KG1 (cell line): ENCODE results near the gene CMIP.

Experiments used
- DNase-seq: peaks from one replicate; lab custom pipeline; 2025; lab: John Stamatoyannopoulos, UW

CMIP gene

GRCh38 chr16:81495321-81496234 lies 51.0 kb downstream of the CMIP start:
- DNase-seq = no peak

GRCh38 chr16:81496321-81496720 lies 51.7 kb downstream of the CMIP start:
- DNase-seq = no peak

- DNase-seq = no peak
Observed at GRCh38 chr16:81496742-81497141, 52.1 kb downstream of the CMIP start.

- no peak for DNase-seq
Observed at GRCh38 chr16:81497690-81498089, 53.1 kb downstream of the CMIP start.

- DNase-seq = no peak
Observed at GRCh38 chr16:81498351-81498750, 53.7 kb downstream of the CMIP start.

GRCh38 chr16:81499576-81500380 lies 55.2 kb downstream of the CMIP start:
- no peak for DNase-seq

DNA sequence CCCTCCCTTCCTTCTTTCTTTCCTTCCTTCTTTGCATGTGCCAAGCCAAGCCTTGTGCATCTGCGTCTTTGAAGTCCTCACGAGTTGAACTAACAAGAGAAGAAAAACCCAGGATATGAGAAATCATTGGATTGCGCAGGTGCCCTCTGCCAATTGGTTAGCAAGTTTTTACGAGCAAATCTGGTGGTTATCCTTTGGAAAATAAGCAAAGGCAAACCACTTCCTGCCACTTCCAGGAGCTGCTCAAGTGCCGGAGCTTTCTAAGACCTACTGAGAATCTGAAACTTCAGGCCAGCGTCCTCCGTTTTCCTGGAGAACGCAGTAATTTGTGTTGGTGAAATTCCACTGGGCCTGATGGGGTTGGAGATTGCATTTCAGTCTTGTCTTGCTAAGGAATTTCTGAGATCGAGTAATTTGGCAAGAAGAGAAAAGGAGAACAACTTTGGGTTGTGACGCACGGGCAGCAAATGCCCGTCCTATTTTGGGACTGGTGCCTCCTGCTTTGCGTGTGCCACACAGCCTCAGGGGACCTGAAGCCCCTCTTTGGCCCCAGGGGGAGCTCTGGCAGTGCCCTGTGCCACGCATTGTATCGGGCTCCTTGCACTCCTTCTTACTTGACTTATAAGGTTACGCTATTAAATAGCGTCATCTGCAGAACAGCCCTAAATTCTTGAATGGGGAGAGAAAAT lies 56.4 kb downstream of the CMIP start:
- no peak for DNase-seq

GRCh38 chr16:81502396-81503070 lies 57.9 kb downstream of the CMIP start:
- no peak for DNase-seq

DNA sequence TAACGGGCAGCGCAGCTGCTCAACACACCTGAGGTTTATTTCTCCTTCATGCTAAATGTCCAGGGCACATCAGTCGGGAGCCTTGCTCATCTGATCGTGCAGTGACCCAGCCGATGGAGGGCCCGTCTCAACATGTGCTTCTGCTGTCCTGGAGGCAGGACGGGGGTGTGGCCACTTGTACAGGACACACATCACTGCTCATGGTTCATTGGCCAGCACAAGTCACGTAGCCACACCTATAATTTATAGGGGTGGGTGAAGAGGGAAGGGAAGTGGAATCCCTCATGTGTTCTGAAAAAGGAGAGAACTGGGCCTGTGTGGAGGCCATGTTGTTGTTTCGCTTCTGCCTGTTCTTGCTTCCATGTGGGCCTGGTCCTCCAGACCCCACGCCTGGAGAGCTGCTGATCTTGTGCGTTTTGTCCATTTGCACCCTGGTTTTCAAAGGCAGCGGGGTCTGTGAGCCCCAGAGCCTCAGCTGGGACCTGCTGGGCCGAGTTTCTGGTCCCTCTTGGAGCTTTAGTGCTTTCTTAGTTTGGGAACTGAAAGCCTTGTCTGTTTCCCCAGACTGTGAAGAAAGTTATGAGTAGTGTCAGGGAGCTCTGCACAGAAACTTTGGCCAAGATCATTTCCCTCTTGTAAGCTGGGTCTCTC lies 60.5 kb downstream of the CMIP start:
- DNase-seq = no peak

GRCh38 chr16:81509404-81509803 lies 64.8 kb downstream of the CMIP start:
- DNase-seq = no peak

DNA sequence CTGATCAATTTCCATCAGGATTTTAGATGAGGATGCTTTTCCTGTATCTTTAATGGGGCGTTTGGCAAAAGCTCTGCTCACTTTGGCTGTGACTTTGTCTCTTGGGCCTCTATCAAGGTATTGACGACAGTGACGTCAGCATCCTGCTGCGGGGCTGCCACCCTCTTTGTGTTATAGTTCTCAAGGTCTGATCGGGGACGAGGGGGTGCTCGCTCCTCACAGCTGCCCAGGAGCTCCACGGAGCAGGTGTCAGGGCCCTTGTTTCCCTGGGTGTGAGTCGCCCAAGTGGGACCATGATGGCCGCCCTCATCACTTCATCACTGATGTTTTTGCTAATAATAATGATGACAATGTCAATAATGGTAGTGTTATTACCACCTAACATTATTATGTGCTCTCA lies 65.4 kb downstream of the CMIP start:
- DNase-seq = no peak

- DNase-seq = no peak
Observed at GRCh38 chr16:81511371-81511770, 66.8 kb downstream of the CMIP start.

- peak; percentile 20 for DNase-seq
Observed at GRCh38 chr16:81513204-81514040, 68.8 kb downstream of the CMIP start.

DNA sequence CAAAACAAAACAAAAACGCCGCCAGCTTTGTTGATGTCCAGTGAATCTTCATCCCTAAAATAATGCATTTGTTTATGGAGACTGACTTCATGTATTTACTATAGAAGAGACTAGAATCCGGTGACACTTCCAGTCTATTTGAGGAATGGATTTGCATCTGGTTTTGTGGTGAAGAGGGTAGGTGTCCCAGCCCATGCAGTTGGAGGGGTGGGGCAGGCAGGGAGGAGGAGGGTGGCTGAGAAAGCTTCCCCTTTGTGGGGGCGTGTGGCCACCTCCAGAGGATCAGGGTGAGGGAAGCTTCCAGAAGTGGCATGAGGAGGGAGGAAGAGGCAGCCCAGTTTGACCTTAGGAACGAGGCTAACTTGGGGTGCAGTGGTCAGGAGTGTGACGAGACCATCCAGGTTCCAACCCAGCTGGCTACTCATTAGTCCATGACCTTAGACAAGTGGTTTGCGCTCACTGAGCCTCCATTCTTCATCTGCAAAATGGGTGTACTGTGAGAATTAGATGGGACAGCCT lies 69.5 kb downstream of the CMIP start:
- no peak for DNase-seq

DNA sequence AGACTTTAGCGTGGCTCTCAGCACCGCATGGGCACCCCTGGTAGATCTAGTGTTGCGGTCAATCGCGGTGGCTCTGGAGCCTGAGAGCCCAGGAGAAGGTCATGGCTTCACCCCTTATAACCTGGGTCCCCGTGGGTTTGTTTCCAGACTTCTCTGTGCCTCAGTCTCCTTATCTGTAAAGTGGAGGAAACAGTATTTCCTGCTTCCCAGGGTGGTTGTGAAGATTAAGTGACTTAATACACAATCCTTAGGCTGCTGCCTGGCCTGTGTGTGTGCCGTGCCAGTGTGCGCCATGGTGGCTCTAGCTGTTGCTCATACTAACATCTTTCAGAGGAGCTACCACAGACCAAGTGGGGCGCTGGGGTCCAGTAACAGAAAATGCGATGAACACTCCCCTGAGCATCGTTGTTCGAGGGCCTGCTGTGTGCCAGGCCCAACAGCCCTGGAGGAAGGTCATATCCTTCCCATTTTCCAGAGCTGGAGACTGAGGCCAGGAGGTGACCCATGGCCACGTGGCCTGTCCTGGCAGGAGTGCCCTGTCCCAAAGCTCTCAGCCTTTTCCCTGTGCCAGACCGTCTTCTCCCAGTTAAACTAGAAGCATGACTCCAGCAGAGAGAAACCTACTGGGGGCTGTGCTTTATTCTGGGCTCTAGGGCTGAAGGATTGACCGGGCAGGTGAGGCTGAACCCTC lies 70.1 kb downstream of the CMIP start:
- no peak for DNase-seq

DNA sequence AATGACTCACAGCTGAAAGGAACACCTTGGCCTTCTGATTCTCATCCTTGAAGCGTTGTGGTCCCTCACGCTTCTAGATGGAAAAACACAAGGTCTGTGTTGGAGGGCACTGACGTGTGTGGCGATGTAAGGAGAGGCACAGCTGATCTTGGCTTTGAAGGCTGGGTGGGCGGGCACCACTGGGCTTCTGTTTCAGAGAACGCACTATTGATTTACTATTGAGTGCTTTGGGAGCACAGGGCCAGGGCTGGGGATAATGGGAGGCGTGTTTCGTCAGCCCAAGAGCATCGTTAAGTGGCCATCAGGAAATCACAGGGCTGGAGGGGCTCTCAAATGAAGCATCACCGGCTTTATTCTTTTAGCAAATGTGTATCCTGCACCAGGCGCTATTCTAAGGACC lies 70.7 kb downstream of the CMIP start:
- DNase-seq = no peak

DNA sequence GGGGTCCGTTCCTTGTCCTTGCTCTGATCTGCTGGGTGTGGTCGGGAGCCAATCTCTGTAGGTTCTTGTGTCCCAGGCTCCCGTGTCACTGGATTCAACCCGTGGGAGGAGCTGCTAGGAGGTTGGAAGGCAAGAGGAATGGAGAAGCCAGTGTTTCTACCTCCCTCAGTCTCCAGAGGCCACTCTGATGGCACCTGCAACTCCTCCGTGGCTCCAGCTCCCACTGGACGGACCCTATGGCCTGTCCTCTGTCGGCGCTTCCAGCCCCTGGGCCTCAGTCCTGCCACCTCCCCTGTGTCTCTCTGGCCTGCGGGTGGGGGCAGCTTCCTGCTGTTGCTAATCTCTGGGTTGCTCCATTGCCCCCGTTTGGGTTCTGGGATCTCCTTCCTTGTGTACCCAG lies 71.1 kb downstream of the CMIP start:
- no peak for DNase-seq

DNA sequence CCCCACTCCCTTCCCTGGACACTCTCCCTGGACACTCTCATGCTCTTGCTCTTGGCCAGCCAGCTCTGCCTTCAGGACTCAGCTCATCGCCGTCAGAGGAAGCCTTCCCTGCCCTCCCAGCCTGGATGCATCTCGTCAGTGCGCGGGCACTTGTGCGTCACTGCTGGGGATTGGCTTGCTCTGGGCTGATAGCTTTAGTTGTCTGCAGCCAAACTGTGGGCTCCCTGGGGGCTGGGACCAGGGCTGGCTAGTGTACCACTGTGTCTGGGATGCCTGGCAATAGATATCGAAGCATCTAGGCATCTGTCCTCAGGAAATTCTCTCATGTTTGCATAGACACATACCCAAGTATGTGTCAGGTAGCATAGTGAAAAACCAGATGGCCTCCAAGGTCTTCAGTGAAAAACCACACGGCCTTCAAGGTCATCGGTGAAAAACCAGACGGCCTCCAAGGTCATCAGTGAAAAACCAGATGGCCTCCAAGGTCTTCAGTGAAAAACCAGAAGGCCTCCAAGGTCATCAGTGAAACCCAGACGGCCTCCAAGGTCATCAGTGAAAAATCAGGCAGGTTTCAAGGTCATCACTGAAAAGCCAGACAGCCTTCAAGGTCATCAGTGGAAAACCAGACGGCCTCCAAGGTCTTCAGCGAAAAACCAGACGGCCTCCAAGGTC lies 72.0 kb downstream of the CMIP start:
- DNase-seq = no peak

- no peak for DNase-seq
Observed at GRCh38 chr16:81517150-81517499, 72.5 kb downstream of the CMIP start.
